HG03280 (cell line): Measurements from ENCODE around the gene ADGRG6.
"Not testable (repeated sequence)": the region's sequence is repeated elsewhere in the genome, so short reads cannot be mapped to it uniquely, and the experiment has no call there.

ENCODE experiments used
- ATAC-seq: cut with Tn5 transposase; IDR thresholded peaks from one replicate; pipeline ENCODE4 v1.9.1; 2021; ENCODE audit warnings: mild to moderate bottlenecking, moderate library complexity; ENCODE audit not compliant: unreplicated experiment

Gene ADGRG6

GRCh38 chr6:142342986-142343385 is 41.2 kb downstream of the ADGRG6 start:
- ATAC-seq, result no peak

- ATAC-seq, result no peak
These were observed 42.1 kb downstream of the ADGRG6 start for GRCh38 chr6:142343938-142344337.

DNA sequence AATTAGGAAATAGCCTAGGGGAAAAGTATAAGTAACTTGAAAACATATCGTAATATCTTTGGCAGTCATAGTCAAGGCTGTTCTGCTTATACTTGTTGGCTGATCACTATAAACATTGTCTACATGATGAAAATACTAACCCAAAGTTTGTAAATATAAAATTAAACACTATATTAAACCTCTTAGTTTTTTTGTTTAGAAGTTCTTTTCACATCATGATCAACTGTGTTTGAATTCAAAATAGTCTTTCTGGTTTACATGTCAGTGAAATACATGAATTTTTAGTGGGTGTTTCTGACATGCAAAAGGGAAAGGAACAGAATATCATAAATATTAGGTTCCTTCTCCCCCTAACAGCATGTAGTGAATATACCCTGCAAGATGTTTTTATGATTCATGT is 43.5 kb downstream of the ADGRG6 start:
- ATAC-seq, result no peak

- not testable (repeated sequence) for ATAC-seq
These were observed 44.4 kb downstream of the ADGRG6 start for GRCh38 chr6:142346166-142346565.

DNA sequence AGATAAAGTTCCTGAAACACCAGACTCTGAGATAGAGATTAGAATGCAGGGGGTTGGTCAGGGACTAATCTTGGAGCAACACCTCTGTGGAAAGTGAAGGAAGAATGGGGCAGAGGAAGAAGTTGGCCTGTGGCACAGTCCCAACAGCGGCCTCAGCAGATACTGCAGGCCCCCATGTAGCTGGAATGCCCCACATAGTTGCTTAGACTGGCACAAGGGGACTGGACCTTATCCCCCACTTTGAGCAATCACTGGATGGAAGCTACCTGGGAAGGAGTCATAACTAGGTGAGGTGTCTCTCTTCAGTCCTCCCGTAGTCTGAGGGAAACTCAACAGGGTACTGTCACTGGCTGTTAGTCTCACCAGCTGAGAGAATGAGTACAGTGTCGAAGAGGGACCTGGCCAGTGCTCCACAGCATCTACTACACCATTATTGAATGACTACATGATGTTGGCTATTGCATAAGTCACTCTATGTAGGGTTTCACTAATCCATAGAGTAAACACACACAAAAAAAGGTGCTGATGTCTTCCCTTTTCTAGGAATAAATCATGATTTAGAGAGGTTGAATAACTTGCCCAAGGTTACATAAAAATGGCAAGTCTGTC is 47.5 kb downstream of the ADGRG6 start:
- ATAC-seq, result no peak

GRCh38 chr6:142350309-142350708 is 48.5 kb downstream of the ADGRG6 start:
- ATAC-seq, result no peak

DNA sequence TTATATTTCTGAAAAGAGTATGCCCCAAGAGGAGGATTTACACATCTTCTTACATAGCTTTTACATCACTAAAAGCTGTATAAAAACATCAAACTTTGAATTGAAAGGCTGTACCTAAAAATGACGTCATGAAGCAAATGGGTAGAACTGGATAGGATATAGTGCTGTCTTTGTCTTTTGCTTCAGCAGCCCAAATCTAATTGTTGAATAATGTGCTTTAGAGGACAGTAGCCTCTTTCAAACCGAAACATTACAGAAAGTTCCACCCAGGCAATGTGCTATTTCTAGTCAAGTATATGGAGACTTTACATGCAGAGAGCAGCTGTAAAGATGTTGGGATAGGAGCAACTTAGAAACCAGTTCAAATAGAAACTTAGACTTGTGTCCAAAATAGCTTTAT is 51.9 kb downstream of the ADGRG6 start:
- no peak for ATAC-seq

- no peak for ATAC-seq
These were observed 52.8 kb downstream of the ADGRG6 start for GRCh38 chr6:142354650-142355049.

DNA sequence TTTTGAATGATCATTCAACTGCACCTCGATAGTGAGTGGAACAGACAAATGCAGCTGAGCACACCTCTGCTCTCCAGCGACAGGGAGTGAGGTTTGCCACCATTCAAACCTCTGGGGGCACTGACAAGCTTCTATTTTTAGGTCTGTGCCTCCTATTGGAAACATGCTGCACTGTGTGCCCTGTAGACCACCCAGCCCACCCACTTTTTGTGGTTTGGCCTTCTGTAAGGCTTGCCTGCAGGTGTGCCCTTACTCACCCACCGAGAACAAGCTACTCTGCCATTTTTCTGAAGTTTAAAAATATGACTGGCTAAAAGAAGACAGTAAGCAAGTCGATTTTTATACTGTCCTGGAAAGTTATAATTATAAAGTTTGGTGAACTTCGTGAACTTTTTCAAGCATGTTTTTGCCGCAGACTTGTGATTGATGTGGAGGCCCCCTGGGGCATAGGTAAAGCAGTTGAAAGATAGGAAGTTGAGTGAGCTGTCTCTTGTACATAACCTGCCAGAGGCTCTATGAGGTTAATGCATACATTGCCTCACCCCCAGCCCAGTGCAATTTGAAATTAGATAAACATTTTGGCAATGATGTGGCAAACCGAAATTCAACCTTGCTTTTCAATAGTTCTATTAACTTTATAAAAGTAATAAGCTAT is 53.8 kb downstream of the ADGRG6 start:
- no peak for ATAC-seq

DNA sequence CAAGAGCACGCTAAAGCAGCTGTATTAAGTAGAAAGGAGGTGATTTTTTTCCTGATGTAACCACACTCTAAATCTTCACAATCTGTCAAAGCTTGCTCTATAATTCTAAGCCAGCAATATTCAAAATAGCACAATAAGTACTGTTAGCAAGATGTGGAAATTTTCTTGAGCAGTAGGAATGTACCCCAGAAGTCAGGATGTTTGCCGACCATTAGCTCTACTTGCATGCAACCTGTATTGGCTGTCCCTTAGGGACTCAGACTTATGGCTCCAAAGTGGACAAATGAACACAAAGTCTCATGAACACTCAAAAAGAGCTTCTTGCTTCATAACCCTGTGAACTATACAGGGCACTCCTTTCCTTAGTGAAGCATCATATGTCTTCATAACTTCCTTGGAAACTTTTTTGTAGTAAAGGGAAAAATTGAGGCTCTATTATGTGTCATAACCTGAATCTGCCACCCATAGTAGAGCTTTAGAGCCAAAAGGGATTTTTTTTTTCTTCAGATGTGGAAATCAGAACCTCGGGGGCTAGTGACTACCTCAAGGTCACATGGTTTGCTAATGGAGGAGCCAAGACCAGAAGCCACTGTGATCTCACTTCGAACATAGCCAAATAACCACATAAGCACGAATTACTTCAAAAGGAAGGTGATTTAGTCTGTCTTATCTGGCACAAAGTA is 54.5 kb downstream of the ADGRG6 start:
- no peak for ATAC-seq

DNA sequence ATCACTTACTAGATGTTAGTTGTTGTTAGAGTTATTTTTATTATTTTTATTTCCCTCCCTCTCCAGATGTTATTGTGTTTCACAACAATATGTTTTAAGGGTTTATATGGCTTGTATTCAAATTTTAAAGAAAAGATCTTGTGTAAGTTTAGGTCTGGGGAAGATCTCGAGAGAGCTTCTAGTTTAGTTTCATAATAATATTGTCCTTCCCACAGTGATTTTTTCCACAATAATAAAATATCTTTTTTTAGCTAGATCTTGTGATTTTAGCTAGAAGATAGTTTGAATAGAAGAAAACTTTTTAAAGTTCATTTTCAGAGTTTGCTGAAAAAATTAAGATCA is 55.0 kb downstream of the ADGRG6 start:
- no peak for ATAC-seq

GRCh38 chr6:142357879-142358278 is 56.1 kb downstream of the ADGRG6 start:
- no peak for ATAC-seq

DNA sequence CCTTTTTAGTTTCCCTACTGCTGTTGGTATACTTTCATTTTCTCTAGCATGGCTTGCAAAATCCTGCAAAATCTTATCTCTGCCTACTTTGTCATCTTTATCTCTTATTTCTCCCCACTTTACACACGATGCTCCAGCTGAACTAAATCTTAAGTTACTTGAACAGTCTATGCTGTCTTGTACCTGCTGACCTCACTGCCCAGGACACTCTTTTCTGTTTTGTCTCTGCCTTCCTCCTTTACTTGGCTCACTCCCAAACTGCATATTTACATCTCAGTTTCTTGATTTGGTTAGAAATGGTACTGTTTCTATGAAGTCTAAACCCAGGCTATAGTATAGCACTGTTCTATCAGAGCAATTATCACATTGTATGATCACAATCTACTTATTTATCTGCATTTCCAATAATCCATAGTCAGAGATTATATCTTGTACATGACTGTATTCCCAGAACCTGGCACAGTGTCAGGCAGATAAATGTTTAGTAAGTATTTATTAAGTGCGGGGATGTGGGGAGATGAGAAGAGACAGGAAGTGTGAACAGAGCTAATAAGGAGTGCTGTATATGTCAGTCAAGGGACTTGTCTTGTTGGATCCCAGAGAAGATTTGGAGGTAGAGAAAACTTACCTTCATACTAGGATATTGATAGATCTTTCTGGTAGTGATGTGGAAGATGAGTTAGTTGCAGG is 57.6 kb downstream of the ADGRG6 start:
- no peak for ATAC-seq

- no peak for ATAC-seq
These were observed 59.5 kb downstream of the ADGRG6 start for GRCh38 chr6:142361345-142361744.

DNA sequence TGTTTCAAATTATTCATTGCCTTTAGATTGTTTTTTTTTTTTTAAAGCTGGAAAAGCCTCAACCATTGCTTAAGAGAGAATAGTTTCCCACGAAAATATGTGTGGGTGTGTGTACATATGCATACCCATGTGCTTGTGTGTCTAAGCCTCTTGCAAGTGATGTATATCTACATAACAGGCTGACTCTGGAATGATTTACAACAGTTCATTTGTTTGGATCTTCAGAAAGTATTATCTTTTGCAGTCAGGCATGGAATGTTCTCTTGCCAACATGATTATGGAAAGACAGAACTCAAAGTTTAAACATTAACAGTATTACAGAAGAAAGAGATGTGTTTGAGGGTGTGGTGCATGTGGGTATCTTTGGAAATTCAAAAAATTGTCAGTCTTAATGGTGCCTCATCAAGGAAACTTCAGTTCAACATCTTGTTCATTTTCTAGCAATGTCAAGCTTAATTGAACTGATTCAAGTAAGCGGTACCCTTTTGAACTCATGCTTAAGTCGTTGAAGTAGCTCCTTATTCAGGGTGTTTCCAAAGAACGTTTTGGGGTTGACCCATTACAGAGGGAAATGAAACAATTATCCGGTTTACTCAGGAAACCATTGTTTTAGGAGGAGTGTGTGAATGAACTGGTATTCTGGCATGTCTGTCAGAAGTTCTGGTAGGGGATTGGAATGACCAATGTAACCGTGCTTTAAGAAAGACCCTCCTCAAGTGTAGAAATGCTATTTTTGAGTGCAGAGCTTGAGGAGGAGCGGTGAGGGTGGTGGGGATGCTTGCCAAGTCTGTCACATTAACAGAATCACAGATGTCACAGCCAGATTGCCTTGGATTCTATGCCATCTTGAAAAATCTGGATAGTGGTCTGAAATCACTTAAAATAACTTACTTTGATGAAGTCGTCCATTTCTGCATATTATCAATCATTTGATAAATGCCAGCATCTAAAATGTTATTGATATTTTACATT is 60.3 kb downstream of the ADGRG6 start:
- no peak for ATAC-seq

DNA sequence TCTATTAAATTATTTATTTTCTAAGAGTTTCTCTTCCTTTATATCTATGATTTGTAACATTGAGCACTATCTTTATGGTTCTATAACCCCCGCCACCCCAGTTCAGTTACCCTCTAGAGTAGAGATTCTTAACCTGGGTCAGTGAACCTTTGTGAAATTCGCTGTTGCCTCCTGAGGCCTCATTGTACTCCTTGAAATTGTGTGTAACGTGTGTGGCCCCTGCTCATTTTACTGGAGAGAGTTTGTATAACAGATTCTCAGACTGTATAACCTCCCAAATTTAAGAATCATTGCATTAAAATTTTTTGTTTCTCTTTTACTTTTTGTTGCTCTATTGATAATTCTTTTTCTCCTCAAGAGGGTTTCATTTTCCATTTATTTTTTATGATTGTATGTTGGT is 65.3 kb downstream of the ADGRG6 start:
- no peak for ATAC-seq

DNA sequence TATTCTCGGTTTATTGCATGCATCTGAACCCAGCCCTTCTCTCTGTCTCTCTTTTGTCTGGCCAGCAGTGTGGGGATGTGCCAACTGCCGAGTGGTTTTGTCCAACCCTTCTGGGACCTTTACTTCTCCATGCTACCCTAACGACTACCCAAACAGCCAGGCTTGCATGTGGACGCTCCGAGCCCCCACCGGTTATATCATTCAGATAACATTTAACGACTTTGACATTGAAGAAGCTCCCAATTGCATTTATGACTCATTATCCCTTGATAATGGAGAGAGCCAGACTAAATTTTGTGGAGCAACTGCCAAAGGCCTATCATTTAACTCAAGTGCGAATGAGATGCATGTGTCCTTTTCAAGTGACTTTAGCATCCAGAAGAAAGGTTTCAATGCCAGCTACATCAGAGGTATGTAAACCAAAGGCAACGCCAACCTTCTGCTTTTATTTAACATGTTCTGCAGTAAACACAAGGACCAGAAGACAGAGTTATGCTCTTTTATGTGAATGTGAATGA is 65.8 kb downstream of the ADGRG6 start:
- ATAC-seq, result no peak

- no peak for ATAC-seq
These were observed 67.5 kb downstream of the ADGRG6 start for GRCh38 chr6:142369266-142369665.

DNA sequence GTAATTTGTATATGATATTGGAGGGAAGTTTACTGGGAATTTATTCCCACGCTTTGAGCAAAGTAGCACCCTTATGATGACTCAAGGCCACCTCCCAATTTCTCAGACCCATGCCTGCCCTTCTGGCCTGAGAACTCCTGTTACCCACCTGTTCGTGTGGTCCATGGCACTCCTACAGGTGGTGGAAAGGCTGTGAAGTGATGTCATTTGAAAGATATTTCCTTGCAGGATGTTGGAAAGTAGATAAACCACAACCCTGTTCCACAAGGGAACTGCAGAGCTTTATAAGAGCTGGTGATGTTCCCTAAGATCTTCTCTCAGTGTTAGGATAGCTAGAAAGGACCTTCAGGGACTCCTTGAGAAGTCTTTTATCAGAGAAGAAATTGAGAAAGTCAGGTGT is 70.5 kb downstream of the ADGRG6 start:
- no peak for ATAC-seq

GRCh38 chr6:142373268-142374090 is 71.7 kb downstream of the ADGRG6 start:
- no peak for ATAC-seq
